Chondrocyte (in vitro differentiated cells): ENCODE results near the gene CHRD. TPM values are rescaled to one million over a fixed set of nuclear protein-coding genes. Genes with fewer than 3 reads are reported as not detected.

ENCODE experiments used
- DNase-seq: peaks from one replicate; pipeline ENCODE4 v3.0.0; 2021; ENCODE audit warnings: mixed read lengths, low spot score
- H3K27ac Mint-ChIP-seq: one replicate; pipeline ENCODE4 v1.8.0; 2021; ENCODE audit warnings: mild to moderate bottlenecking, moderate library complexity, mixed read lengths; ENCODE audit not compliant: unreplicated experiment
- H3K27me3 Mint-ChIP-seq: 2 replicates; pipeline ENCODE4 v1.8.0; 2021; ENCODE audit warnings: low read depth, mixed read lengths
- H3K36me3 Mint-ChIP-seq: 2 replicates; pipeline ENCODE4 v1.8.0; 2021; ENCODE audit warnings: low read depth, mixed read lengths
- H3K4me1 Mint-ChIP-seq: 2 replicates; pipeline ENCODE4 v1.8.0; 2021; ENCODE audit warnings: low read depth, mild to moderate bottlenecking, mixed read lengths
- H3K4me3 Mint-ChIP-seq: one replicate; pipeline ENCODE4 v1.8.0; 2021; ENCODE audit warnings: mild to moderate bottlenecking, moderate library complexity, mixed read lengths; ENCODE audit not compliant: unreplicated experiment
- H3K9me3 Mint-ChIP-seq: 2 replicates; pipeline ENCODE4 v1.8.0; 2021; ENCODE audit warnings: low read depth, mixed read lengths
- CTCF ChIP-seq: fragments of 200-600 bp; sonication (generic); IDR thresholded peaks from 2 replicates; pipeline ENCODE4 v1.5.0; 2021; ENCODE audit warnings: antibody characterized with exemption, mild to moderate bottlenecking, moderate library complexity
- long read RNA-seq: library from polyadenylated mRNA; stranded (forward); transcript quantifications from one replicate; pipeline ENCODE4 v2.0.0, GENCODE V29; 2021
- total RNA-seq: library from RNA; stranded (reverse); gene quantifications from 3 replicates; pipeline ENCODE4 v1.2.1, GENCODE V29; 2021

CHRD gene
- 1.4 to 4.7 TPM (median 1.5 TPM) in 3 replicates for total RNA-seq
- long read RNA-seq, partial matches to known transcripts, result 0 of 2 reads
- long read RNA-seq, other reads (novel, unspliced or antisense), result 1 of 2 reads

- Mint-ChIP-seq H3K4me3 (peak within 1 kb of the TSS; percentile 57), H3K27ac (no peak within 1 kb of the TSS), H3K9me3 (no peaks in the 10 kb centered on the region), H3K36me3 (no peaks in the 10 kb centered on the region), H3K4me1 (peaks cover 4% of the 10 kb centered on the region), H3K27me3 (peaks cover 36% of the 10 kb centered on the region)
- no peak for DNase-seq
- TF ChIP-seq CTCF, result no peak
Observed at GRCh38 chr3:184379358-184380184, at the start of gene CHRD. CHRD (plus strand) TSS chr3:184380054; CDS start chr3:184380319, 265 bp downstream.

- DNase-seq, result no peak
- no peaks in the 10 kb centered on the region for H3K9me3 Mint-ChIP-seq
- no peak overlapping the region for H3K4me3 Mint-ChIP-seq
- H3K27ac Mint-ChIP-seq, result peak overlapping the region; percentile 97
- peaks cover 61% of the 10 kb centered on the region for H3K4me1 Mint-ChIP-seq
- TF ChIP-seq CTCF, result no peak
- no peaks in the 10 kb centered on the region for H3K27me3 Mint-ChIP-seq
- peaks cover 54% of the 10 kb centered on the region for H3K36me3 Mint-ChIP-seq
Observed at GRCh38 chr3:184332370-184333090, 47.3 kb upstream of the CHRD start.

GRCh38 chr3:184333190-184333589 is 46.7 kb upstream of the CHRD start:
- peaks cover 67% of the 10 kb centered on the region for H3K4me1 Mint-ChIP-seq
- no peaks in the 10 kb centered on the region for H3K9me3 Mint-ChIP-seq
- no peak for TF ChIP-seq CTCF
- peaks cover 52% of the 10 kb centered on the region for H3K36me3 Mint-ChIP-seq
- no peak for DNase-seq
- H3K27ac Mint-ChIP-seq, result peak overlapping the region; percentile 97
- H3K4me3 Mint-ChIP-seq, result no peak overlapping the region
- no peaks in the 10 kb centered on the region for H3K27me3 Mint-ChIP-seq

GRCh38 chr3:184333700-184334099 is 46.2 kb upstream of the CHRD start:
- DNase-seq, result no peak
- no peaks in the 10 kb centered on the region for H3K9me3 Mint-ChIP-seq
- no peaks in the 10 kb centered on the region for H3K27me3 Mint-ChIP-seq
- H3K4me3 Mint-ChIP-seq, result no peak overlapping the region
- TF ChIP-seq CTCF, result no peak
- peak overlapping the region; percentile 97 for H3K27ac Mint-ChIP-seq
- peaks cover 49% of the 10 kb centered on the region for H3K36me3 Mint-ChIP-seq
- peaks cover 69% of the 10 kb centered on the region for H3K4me1 Mint-ChIP-seq

GRCh38 chr3:184334470-184335158 is 45.2 kb upstream of the CHRD start:
- H3K27me3 Mint-ChIP-seq, result no peaks in the 10 kb centered on the region
- no peak for TF ChIP-seq CTCF
- H3K4me3 Mint-ChIP-seq, result no peak overlapping the region
- peaks cover 68% of the 10 kb centered on the region for H3K4me1 Mint-ChIP-seq
- DNase-seq, result no peak
- no peaks in the 10 kb centered on the region for H3K9me3 Mint-ChIP-seq
- peaks cover 42% of the 10 kb centered on the region for H3K36me3 Mint-ChIP-seq
- H3K27ac Mint-ChIP-seq, result peak overlapping the region; percentile 97
